Measurements from ENCODE around the gene ACADSB.

DNA sequence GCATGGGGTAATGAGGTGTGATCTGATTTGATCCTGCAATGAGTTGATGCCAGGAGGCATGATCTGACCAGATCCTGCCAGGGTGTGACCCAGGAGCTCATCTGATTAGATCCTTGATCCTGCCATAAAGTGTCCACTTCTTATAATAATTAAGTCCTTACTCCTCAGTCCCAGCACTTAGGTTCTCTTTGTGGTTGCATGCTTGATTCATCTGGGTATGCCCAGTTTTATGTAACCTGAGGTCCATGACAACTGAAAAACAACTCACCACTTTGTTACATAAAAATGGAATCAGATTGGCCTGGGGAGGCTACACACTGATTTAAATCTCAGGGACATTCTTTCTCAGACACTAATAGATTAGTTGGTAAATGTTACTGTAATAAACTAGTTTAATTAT, 19.1 kb downstream of the ACADSB start:
- TF ChIP-seq, protein P1, sequence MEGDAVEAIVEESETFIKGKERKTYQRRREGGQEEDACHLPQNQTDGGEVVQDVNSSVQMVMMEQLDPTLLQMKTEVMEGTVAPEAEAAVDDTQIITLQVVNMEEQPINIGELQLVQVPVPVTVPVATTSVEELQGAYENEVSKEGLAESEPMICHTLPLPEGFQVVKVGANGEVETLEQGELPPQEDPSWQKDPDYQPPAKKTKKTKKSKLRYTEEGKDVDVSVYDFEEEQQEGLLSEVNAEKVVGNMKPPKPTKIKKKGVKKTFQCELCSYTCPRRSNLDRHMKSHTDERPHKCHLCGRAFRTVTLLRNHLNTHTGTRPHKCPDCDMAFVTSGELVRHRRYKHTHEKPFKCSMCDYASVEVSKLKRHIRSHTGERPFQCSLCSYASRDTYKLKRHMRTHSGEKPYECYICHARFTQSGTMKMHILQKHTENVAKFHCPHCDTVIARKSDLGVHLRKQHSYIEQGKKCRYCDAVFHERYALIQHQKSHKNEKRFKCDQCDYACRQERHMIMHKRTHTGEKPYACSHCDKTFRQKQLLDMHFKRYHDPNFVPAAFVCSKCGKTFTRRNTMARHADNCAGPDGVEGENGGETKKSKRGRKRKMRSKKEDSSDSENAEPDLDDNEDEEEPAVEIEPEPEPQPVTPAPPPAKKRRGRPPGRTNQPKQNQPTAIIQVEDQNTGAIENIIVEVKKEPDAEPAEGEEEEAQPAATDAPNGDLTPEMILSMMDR (IDR thresholded peaks at IDR 0.05): no peak
- TF ChIP-seq EZH2 (IDR thresholded peaks at IDR 0.05; ENCODE audit: borderline replicate concordance, insufficient read depth, low read depth, low read length, poor library complexity, severe bottlenecking): no peak

Measured in B cell (primary cell).